ENCODE results near the gene ATAT1.
"Not testable (repeated sequence)": the region's sequence is repeated elsewhere in the genome, so short reads cannot be mapped to it uniquely, and the experiment has no call there.

ATAT1 gene

GRCh38 chr6:30654798-30655742 is 28.4 kb downstream of the ATAT1 start:
- no peak for DNase-seq

- no peak for DNase-seq
These were observed 29.0 kb downstream of the ATAT1 start for GRCh38 chr6:30655743-30656094.

- no peak for DNase-seq
These were observed 29.8 kb downstream of the ATAT1 start for GRCh38 chr6:30656513-30656912.

GRCh38 chr6:30657454-30657853 is 30.8 kb downstream of the ATAT1 start:
- no peak for DNase-seq

DNA sequence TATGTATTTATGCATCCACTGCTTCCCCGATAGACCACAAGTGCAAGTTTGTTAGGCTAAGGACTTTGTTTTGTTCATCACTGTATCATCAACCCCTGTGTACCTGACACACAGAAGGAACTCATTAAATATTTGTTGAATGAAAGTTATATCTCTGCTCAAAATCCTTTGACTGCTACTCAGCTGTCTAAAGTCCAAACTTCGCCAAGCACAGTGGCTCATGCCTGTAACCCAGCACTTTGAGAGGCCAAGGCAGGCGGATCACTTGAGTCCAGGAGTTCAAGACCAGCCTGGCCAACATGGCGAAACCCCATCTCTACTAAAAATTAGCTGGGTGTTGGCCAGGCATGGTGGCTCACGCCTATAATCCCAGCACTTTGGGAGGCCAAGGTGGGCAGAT is 31.2 kb downstream of the ATAT1 start:
- not testable (repeated sequence) for DNase-seq

DNA sequence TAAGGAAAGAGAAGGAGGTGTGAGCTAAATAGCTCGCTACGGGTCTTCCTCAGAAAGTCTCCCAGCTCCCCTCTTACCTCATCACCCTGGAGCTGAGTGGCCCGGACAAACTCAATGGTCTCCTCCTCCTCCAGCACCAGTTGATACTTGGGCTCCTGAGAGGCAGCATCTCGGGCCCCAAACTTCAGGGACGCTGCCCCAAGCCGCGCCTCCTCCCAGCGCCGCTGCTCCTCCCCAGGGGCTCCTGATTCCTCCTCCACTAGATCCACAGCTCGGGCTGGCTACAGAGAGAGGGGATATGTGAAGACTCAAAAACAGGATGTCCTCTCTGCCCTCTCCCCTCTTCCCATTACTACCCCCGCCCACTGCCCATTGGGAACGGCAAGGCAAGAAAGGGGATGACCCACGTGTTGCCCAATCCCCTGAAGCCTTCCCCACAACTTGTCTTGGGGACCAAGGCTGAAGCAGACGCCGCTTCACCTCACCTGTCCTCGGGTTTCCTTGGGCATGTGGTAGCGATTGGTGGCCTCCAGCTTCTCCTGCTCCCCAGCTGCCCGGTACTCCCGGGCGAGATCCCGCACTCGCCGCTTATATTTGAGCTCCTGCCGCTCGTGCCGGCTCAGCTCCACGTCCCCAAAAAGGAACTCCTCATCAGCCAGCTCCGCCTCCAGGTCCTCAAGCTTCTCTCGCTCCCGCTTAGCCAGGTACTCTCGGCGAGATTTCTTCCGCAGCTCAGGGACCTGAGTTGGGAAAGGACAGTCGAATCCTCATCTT is 38.5 kb downstream of the ATAT1 start:
- no peak for DNase-seq

DNA sequence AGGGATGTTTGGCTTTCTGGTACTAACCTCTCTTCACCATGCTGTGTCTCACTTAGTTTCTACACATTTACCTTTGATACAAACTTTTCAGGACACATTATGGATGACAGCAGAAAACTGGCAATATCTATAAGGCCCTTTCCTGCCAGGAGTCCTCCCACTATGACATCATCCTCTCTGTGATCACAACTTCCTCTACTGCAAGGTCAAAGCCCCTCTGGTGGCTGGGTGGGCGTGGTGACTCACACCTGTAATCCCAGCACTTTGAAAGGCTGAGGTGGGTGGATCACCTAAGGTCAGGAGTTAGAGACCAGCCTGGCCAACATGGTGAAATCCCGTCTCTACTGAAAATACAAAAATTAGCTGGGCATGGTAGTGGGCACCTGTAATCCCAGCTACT is 39.6 kb downstream of the ATAT1 start:
- DNase-seq, result not testable (repeated sequence)

GRCh38 chr6:30670760-30671527 is 44.3 kb downstream of the ATAT1 start:
- DNase-seq, result no peak

DNA sequence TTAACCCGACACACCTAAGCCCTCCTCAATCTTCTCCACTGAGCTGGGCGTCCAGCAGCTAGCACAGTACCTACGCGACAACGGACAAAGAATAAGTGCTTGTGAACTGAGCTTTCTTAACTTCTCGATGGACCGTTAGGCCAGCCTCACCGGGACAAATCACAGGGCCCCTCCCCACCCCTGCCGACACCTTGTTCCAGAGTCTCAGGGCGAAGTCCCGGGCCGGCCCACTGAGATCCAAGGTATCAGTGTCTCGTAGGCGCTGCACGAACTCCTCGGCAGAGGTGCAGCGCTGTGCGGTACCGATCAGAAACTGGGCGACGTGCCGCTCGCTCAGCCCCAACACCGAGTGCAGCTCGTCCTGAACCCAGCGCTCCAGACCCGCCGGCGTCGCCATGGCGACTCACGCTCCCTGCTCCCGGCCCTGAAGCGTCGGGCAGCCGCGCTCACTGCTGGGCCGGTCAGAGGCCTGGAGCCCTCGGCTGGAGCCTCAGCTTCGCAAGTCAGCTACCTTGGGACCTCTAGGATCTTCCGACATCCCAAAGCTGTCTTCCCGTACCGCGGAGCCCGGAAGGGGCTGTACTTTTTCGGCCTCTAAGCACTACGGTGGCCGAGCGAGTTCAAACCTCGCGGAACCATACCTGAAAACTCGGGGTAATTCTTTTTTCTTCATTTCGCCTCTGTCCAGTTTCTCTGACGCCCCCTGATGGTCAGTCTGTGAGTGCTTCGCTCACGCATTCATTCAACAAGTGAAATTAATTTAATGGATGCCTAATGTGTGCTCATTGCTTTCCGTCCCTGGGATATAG is 46.0 kb downstream of the ATAT1 start, which contains the start of gene DHX16:
DHX16 (minus strand) TSS at position 562 of the 809 bp plus-strand sequence; CDS start at position 397, 165 bp downstream.
- DNase-seq, result peak; percentile 98

DNA sequence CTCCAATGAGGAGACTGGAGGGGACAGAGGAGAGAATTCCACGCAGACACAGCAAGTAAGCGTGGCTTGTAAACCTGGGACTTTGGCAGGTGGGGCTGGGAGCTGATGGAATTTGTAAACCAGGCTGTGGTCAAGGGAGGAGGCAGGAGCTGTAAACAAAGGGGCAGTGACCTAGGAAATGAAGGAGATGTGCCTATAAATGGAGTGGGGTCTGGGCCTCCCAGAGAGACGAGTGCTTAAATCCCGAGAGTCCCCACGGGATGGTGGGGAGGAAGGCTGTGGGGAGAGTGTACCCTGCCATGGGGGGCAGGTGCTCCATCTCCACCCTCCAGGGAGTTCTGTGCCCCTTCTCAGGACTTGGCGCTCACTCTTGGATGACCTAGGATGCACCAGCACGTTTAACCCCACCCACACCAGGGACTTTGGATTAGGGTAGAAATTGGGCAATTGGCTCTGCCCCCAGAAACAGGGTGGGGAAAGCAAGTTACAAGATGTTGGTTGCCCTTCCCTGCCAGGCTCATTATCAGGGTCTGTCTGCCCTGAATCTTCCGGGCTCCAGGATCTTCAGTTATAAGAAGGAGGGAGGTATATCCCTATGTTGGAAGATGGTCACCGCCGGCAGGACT is 50.1 kb downstream of the ATAT1 start:
- DNase-seq, result no peak

GRCh38 chr6:30678964-30679726 is 52.5 kb downstream of the ATAT1 start:
- peak; percentile 66 for DNase-seq

- no peak for DNase-seq
These were observed 53.3 kb downstream of the ATAT1 start for GRCh38 chr6:30679765-30680535.

- DNase-seq, result no peak
These were observed 55.1 kb downstream of the ATAT1 start for GRCh38 chr6:30681766-30682142.

GRCh38 chr6:30682143-30683117 is 55.8 kb downstream of the ATAT1 start:
- peak; percentile 94 for DNase-seq

- no peak for DNase-seq
These were observed 56.7 kb downstream of the ATAT1 start for GRCh38 chr6:30683183-30683979.

GRCh38 chr6:30683980-30684338 is 57.3 kb downstream of the ATAT1 start:
- DNase-seq, result no peak

- DNase-seq, result peak; percentile 36
These were observed 57.9 kb downstream of the ATAT1 start for GRCh38 chr6:30684386-30685156.

Measured in HCEC 1CT (cell line).